GM12801 (cell line): ENCODE data around the gene TNFRSF25.

Source experiments
- TF ChIP-seq, protein P1 (sequence below): IDR thresholded peaks from one replicate; pipeline ENCODE4 v1.5.1; 2011; ENCODE audit warnings: control low read depth; ENCODE audit not compliant: insufficient read length; ENCODE audit errors: extremely low read depth

The TNFRSF25 gene

DNA sequence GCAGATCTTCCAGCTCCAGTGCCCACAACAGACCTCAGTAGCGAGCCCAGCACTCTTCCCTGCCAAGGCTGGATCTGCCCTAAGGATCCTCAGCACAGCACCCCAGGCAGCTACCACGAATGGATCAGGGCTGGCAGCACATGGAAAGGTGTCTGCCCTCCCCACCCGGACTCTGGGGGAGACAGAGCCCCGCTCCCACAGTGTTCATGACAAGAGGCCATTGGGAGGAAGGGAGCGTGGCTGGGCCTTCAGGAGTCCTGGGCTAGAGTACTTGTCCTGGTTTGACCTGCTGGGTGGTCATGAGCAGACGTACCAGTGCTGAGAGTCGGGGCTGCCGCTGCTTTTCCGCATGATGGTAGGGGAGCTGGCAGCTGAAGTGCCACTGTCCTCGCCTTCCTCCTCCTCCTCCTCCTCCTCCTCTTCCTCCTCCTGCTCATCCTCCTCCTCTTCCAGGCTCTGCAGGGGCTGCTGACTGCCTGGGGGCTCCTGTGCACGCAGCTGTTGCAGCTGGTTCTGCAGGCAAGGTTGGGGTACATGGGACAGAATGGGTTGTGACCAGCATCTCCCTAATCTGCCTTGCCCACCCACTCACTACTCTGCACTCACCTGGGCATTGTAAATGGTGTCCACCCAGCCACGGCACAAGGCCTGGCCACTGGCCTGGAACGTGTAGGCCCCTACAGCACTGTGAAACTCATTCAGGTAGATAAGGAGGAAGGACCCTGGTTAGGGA, 2.9 kb upstream of the TNFRSF25 start:
- TF ChIP-seq, protein P1, sequence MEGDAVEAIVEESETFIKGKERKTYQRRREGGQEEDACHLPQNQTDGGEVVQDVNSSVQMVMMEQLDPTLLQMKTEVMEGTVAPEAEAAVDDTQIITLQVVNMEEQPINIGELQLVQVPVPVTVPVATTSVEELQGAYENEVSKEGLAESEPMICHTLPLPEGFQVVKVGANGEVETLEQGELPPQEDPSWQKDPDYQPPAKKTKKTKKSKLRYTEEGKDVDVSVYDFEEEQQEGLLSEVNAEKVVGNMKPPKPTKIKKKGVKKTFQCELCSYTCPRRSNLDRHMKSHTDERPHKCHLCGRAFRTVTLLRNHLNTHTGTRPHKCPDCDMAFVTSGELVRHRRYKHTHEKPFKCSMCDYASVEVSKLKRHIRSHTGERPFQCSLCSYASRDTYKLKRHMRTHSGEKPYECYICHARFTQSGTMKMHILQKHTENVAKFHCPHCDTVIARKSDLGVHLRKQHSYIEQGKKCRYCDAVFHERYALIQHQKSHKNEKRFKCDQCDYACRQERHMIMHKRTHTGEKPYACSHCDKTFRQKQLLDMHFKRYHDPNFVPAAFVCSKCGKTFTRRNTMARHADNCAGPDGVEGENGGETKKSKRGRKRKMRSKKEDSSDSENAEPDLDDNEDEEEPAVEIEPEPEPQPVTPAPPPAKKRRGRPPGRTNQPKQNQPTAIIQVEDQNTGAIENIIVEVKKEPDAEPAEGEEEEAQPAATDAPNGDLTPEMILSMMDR, result no peak

DNA sequence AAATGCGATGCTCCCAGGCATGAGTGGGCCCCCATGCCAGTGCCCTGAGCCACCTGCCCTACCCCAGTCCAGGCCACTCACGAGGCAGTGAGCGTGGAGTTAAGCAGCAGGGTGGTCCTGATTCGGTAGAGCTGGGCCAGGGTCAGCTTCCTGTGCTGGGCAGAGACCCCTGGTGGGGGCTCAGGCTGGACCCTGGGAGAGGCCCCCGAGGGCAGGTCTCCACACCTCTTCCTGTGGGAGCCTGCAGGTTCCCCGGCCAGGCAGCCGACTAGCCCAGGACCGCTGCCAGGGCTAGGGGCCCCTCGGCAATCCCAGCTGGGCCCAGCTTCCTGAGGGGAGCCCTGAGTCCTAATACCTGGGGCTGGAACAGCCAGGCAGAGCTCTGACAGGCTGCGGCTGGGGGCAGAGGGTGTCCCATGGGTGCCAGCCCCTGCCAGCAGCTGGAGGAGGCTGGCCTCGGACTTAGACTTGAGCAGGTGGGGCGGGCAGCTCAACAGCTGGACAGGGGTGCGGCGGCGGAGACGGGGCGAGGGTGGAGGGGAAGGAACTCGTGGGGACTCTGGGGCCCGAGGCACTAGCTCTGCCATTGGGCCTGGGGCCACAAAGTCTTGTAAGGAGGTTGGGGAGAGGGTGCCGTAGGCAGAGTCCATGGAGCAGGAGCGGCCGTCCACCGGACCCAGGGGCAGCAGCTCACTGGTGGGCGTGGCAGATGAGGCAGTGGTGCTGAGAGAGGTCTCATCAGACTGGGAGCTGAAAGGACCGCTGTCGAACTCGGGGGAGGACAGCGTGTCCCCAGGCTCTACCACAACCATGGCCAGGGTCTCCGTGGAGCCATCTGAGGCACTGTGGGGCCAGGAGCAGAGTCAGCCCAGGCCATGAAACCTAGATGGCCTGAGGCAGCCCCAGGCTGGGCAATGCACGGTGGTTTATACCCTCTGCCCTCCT, 2.0 kb upstream of the TNFRSF25 start:
- TF ChIP-seq, protein P1, result no peak

DNA sequence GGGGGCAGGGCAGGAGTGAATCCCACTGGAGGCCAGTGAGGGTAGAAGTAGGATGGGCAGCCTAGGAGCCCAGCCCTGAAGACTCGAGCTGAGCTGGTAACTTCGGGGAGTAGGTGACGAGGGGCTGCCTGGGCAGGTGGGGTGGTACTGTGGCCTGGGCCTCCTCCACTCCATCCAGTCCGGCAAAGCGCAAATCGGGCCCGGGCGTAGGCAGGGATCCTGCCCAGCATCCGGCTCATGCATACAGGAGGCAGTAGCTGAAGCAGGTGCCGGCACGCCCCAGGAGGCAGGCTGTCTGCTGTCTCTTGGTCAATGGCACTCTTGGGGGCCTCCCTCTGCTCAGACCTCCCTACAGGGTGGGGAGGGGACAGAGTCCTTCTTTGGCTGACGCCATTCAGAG, 1.3 kb upstream of the TNFRSF25 start:
- TF ChIP-seq, protein P1, result no peak

DNA sequence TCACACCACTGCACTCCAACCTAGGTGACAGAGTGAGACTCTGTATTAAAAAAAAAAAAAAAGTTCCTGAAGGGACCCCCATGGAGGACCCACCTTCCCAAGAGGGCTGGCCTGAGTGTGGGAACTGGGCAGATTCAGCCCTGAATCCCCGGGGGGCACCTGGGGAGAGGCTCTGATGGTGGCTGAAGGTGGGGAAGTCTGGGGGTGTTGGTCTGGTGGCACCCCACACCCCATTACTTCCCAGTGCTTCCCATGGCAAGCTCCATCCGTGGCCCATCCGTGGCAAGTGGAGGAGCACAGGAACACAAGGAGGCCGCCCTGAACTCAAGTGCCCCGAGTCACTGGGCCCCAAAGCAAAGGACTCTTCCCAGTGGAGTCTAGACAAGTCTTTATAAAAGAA, 778 bp upstream of the TNFRSF25 start:
- TF ChIP-seq, protein P1, result no peak

DNA sequence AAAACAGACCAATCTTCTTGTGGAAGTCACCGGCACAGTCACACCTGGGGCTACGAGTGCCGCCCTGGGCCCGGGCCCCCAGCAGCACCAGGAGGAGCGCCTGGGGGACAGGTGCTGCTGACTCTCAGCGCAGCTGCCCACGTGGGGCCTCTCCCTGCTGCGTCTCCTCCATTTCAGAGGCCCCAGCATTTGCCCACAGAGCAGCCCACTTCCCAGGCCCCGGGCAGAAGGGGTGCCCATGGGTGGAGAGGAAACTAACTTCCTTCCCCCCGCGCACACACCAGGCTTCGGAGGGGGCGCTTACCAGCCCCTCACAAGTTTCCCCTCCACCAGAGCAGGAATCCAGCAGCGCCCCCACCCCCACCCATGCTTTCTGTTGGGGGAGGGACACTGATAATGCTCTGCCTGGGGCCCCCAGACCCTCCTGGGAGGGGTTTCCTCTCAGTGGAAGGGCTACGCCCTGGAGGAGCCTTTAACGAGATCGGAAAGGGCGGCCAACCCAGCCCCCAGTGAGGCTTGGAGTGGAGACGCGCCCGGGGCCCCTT, 440 bp downstream of the TNFRSF25 start:
- TF ChIP-seq, protein P1, result no peak

DNA sequence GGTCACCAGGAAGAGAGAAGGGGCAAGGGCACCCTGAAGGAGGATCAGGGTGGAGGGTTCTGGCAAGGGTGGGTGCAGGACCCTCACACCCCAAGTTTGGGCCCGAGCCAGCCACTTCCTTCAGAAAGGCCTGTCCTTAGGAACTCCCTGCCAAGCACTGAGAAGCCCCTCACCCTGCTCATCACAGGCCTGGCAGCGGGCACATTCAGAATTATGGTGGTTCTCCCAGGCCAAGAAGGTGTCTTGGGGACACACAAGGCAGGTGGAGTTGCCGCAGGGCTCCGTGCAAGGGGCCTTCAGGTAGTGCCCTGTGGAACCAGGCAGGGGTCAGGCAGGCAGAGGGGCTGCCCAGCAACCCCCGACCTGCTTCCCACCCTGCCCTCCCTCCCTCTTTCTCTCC, 1.1 kb downstream of the TNFRSF25 start:
- TF ChIP-seq, protein P1, result no peak

DNA sequence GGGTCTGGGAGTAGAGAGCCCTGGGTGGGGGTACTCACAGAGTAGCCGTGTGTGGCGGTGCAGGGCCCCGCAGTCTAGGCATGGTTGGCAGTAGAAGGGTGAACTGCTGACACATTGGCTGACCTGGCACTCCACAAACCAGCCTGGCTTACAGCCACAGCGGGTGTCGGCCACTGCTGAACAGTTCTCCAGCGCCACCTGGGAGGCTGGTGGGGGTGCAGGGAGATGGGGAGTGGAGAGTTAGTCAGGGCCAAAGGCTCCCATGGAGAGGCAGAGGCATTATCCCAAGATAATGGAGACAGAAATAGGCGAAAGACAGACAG, 1.5 kb downstream of the TNFRSF25 start:
- TF ChIP-seq, protein P1, result no peak
